HepG2 (cell line): ENCODE data around the gene ATP2B2. TPM values are rescaled to one million over a fixed set of nuclear protein-coding genes. Genes with fewer than 3 reads are reported as not detected.

Experiments
- ATF7 ChIP-seq, 2 experiments: fragments of 450-650 bp in 1 of 2; sonication (generic) in 1 of 2; formaldehyde crosslinking in 1 of 2; IDR thresholded peaks; 2 replicates each; pipeline versions ENCODE4 v1.4.0 to v1.6.1; 2016 to 2020; ENCODE audit warnings: antibody characterized with exemption in 1 of 2, mild to moderate bottlenecking in 1 of 2, missing genetic modification reagents in 1 of 2
- BCL6 ChIP-seq: IDR thresholded peaks from 2 replicates; pipeline ENCODE4 v1.6.1; 2016; ENCODE audit warnings: missing genetic modification reagents, missing compliant biosample characterization
- ESRRA ChIP-seq: sonication (generic); formaldehyde crosslinking; IDR thresholded peaks from 2 replicates; pipeline ENCODE4 v1.5.1; 2020; ENCODE audit warnings: mild to moderate bottlenecking, low read depth, missing genetic modification reagents
- HOXA3 ChIP-seq: sonication (generic); formaldehyde crosslinking; IDR thresholded peaks from 2 replicates; pipeline ENCODE4 v1.5.0; 2020; ENCODE audit warnings: missing genetic modification reagents
- KDM2A ChIP-seq: sonication (generic); formaldehyde crosslinking; IDR thresholded peaks from 2 replicates; pipeline ENCODE4 v1.4.0; 2020; ENCODE audit warnings: low read depth, missing genetic modification reagents, borderline replicate concordance
- MAFG ChIP-seq: sonication (generic); formaldehyde crosslinking; IDR thresholded peaks from 2 replicates; pipeline ENCODE4 v1.5.1; 2020; ENCODE audit warnings: mild to moderate bottlenecking, missing genetic modification reagents
- MED1 ChIP-seq: sonication (generic); formaldehyde crosslinking; IDR thresholded peaks from 2 replicates; pipeline ENCODE4 v1.4.0; 2020; ENCODE audit warnings: missing genetic modification reagents
- MTA1 ChIP-seq: sonication (generic); formaldehyde crosslinking; IDR thresholded peaks from 2 replicates; pipeline ENCODE4 v1.4.0; 2020; ENCODE audit warnings: missing genetic modification reagents, mild to moderate bottlenecking, borderline replicate concordance
- NR2C2 ChIP-seq: sonication (generic); formaldehyde crosslinking; IDR thresholded peaks from 2 replicates; pipeline ENCODE4 v1.4.0; 2020; ENCODE audit warnings: missing genetic modification reagents, mild to moderate bottlenecking, moderate library complexity, borderline replicate concordance
- NR2F1 ChIP-seq, 2 experiments: fragments of 450-650 bp in 1 of 2; formaldehyde crosslinking in 1 of 2; IDR thresholded peaks; 2 replicates each; pipeline versions ENCODE4 v1.5.0 to v1.6.1; 2016 to 2020; ENCODE audit warnings: mild to moderate bottlenecking in 1 of 2, missing compliant biosample characterization in 1 of 2, missing genetic modification reagents in 1 of 2, moderate library complexity in 1 of 2
- RAD21 ChIP-seq: fragments of 450-650 bp; formaldehyde crosslinking; IDR thresholded peaks from 2 replicates; pipeline ENCODE4 v1.5.0; 2020; ENCODE audit warnings: mild to moderate bottlenecking
- RXRB ChIP-seq: IDR thresholded peaks from 2 replicates; pipeline ENCODE4 v1.6.1; 2016; ENCODE audit warnings: borderline replicate concordance, missing genetic modification reagents, missing compliant biosample characterization
- SAP130 ChIP-seq: IDR thresholded peaks from 2 replicates; pipeline ENCODE4 v1.6.1; 2016; ENCODE audit warnings: low read depth
- ZBTB7A ChIP-seq: sonication (generic); formaldehyde crosslinking; IDR thresholded peaks from 2 replicates; pipeline ENCODE4 v1.8.0; 2022; ENCODE audit warnings: mild to moderate bottlenecking, missing genetic modification reagents
- ZFP1 ChIP-seq: IDR thresholded peaks from 2 replicates; pipeline ENCODE4 v1.6.1; 2016
- ZNF841 ChIP-seq: sonication (generic); formaldehyde crosslinking; IDR thresholded peaks from 2 replicates; pipeline ENCODE4 v1.8.1; 2023; ENCODE audit warnings: missing genetic modification reagents, borderline replicate concordance
- polyA plus RNA-seq, 8 experiments: library from polyadenylated mRNA; depleted of rRNA in 3 of 8; stranded (reverse) in 7 of 8; unstranded in 1 of 8; fragments of >200 nt; fragmentation: Illumina TruSeq in 4 of 8; extraction: Trizol in 4 of 8; gene quantifications; 2 replicates each; pipeline versions ENCODE4 v1.2.1 to v1.2.3, GENCODE V29; 2011 to 2016; ENCODE audit warnings: low read depth in 4 of 8, missing spikeins in 1 of 8, mixed read lengths in 1 of 8; ENCODE audit not compliant: insufficient read depth in 1 of 8
- total RNA-seq, 5 experiments: library from RNA; depleted of rRNA; stranded (reverse); fragments of >200 nt; fragmentation: Illumina TruSeq; extraction: Trizol; gene quantifications; 2 replicates each; pipeline ENCODE4 v1.2.3, GENCODE V29; 2016; ENCODE audit warnings: low read depth in 1 of 5
- TF ChIP-seq, protein P1 (sequence below): sonication (generic); formaldehyde crosslinking; IDR thresholded peaks from 2 replicates; pipeline ENCODE4 v1.8.0; 2022; ENCODE audit warnings: mild to moderate bottlenecking, missing genetic modification reagents
- TF ChIP-seq, protein P2 (sequence below): IDR thresholded peaks from 2 replicates; pipeline ENCODE4 v1.6.1; 2016; ENCODE audit warnings: control low read depth
- TF ChIP-seq, protein P3 (sequence below): sonication (generic); formaldehyde crosslinking; IDR thresholded peaks from 2 replicates; pipeline ENCODE4 v1.4.0; 2020; ENCODE audit warnings: missing genetic modification reagents, borderline replicate concordance
- TF ChIP-seq, protein P4 (sequence below): sonication (generic); formaldehyde crosslinking; IDR thresholded peaks from 2 replicates; pipeline ENCODE4 v1.4.0; 2020; ENCODE audit warnings: missing genetic modification reagents

Gene ATP2B2
- total and polyA plus RNA-seq, 2 of the 13 experiments (the other 11 are each of a cell fraction or from before 2014, with no cell fraction given), result 1.5 to 2.3 TPM

DNA sequence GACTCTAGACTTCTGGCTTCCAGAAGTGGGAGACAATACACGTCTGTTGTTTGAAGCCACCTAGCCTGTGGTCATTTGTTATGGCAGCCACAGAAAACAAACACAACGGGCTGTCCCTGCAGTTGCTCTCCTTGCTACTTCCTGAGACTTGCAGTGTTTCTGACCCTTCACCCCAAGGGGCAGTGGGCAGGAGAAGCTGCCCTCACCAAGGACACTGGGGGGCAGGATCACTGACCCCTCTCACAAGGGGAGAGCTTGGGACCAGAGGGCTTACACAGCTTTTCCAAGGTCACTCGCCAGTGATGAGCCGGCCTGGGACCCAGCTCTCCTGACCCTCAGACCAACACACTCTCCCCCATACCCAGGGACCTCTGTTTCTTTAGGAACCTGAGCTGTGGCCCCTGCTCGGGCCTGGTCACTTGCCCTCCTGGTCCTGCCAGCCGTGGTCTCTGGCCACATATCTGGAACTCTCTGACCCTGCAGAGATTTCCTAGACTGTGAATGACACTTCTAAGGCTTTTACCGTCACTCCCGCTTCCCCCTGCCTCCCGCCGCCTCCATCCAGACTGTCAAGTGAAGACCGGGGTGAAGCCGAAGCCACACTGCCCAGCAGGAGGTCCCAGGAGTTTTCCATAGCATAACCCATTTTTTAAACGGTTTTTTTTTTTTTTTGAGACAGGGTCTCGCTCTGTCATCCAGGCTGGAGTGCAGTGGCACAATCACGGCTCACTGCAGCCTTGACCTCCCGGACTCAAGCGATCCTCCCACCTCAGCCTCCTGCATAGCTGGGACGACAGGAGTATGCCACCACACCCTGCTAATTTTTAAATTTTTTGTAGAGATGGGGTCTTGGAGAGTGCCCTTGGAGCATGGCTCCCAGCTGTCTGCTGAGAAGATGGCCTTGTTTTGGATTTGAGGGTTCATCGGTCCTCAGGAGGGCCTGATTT lies 4.4 kb downstream of the ATP2B2 start (continued):
- TF ChIP-seq, protein P1, sequence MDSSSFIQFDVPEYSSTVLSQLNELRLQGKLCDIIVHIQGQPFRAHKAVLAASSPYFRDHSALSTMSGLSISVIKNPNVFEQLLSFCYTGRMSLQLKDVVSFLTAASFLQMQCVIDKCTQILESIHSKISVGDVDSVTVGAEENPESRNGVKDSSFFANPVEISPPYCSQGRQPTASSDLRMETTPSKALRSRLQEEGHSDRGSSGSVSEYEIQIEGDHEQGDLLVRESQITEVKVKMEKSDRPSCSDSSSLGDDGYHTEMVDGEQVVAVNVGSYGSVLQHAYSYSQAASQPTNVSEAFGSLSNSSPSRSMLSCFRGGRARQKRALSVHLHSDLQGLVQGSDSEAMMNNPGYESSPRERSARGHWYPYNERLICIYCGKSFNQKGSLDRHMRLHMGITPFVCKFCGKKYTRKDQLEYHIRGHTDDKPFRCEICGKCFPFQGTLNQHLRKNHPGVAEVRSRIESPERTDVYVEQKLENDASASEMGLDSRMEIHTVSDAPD (CRISPR knock-in tag), result no peak
- TF ChIP-seq SAP130 (CRISPR knock-in tag) (0 out of 2 replicates have a peak, but pooled peaks have one; percentile 8), ZFP1 (CRISPR knock-in tag) (0 out of 2 replicates have a peak, but pooled peaks have one; percentile 30), ZNF841 (CRISPR knock-in tag) (no peak), ZBTB7A (peak; percentile 81), ATF7 (IDR thresholded peaks at IDR 0.05) (no peak), ATF7 (CRISPR knock-in tag; IDR thresholded peaks at IDR 0.05) (no peak), MAFG (CRISPR knock-in tag) (no peak), BCL6 (CRISPR knock-in tag) (peak; percentile 35), RAD21 (CRISPR knock-in tag) (0 out of 2 replicates have a peak, but pooled peaks have one; percentile 14), HOXA3 (CRISPR knock-in tag) (peak; percentile 60; the same call in 1 of the 2 replicates), RXRB (CRISPR knock-in tag) (peak; percentile 56; the same call in 1 of the 2 replicates), MTA1 (CRISPR knock-in tag) (peak; percentile 66; the same call in 1 of the 2 replicates), NR2C2 (CRISPR knock-in tag) (peak; percentile 35; the same call in 1 of the 2 replicates), KDM2A (CRISPR knock-in tag) (no peak), ESRRA (CRISPR knock-in tag) (peak; percentile 79; the same call in 1 of the 2 replicates), MED1 (peak; percentile 53), NR2F1 (CRISPR knock-in tag; IDR thresholded peaks at IDR 0.05) (0 out of 4 replicates have a peak, but pooled peaks of 1 of the 2 experiments have one; percentile 23)
- TF ChIP-seq, protein P2, sequence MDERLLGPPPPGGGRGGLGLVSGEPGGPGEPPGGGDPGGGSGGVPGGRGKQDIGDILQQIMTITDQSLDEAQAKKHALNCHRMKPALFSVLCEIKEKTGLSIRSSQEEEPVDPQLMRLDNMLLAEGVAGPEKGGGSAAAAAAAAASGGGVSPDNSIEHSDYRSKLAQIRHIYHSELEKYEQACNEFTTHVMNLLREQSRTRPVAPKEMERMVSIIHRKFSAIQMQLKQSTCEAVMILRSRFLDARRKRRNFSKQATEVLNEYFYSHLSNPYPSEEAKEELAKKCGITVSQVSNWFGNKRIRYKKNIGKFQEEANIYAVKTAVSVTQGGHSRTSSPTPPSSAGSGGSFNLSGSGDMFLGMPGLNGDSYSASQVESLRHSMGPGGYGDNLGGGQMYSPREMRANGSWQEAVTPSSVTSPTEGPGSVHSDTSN (CRISPR knock-in tag), result no peak
- TF ChIP-seq, protein P3, sequence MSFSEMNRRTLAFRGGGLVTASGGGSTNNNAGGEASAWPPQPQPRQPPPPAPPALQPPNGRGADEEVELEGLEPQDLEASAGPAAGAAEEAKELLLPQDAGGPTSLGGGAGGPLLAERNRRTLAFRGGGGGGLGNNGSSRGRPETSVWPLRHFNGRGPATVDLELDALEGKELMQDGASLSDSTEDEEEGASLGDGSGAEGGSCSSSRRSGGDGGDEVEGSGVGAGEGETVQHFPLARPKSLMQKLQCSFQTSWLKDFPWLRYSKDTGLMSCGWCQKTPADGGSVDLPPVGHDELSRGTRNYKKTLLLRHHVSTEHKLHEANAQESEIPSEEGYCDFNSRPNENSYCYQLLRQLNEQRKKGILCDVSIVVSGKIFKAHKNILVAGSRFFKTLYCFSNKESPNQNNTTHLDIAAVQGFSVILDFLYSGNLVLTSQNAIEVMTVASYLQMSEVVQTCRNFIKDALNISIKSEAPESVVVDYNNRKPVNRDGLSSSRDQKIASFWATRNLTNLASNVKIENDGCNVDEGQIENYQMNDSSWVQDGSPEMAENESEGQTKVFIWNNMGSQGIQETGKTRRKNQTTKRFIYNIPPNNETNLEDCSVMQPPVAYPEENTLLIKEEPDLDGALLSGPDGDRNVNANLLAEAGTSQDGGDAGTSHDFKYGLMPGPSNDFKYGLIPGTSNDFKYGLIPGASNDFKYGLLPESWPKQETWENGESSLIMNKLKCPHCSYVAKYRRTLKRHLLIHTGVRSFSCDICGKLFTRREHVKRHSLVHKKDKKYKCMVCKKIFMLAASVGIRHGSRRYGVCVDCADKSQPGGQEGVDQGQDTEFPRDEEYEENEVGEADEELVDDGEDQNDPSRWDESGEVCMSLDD (CRISPR knock-in tag), result 0 out of 2 replicates have a peak, but pooled peaks have one; percentile 25
- TF ChIP-seq, protein P4, sequence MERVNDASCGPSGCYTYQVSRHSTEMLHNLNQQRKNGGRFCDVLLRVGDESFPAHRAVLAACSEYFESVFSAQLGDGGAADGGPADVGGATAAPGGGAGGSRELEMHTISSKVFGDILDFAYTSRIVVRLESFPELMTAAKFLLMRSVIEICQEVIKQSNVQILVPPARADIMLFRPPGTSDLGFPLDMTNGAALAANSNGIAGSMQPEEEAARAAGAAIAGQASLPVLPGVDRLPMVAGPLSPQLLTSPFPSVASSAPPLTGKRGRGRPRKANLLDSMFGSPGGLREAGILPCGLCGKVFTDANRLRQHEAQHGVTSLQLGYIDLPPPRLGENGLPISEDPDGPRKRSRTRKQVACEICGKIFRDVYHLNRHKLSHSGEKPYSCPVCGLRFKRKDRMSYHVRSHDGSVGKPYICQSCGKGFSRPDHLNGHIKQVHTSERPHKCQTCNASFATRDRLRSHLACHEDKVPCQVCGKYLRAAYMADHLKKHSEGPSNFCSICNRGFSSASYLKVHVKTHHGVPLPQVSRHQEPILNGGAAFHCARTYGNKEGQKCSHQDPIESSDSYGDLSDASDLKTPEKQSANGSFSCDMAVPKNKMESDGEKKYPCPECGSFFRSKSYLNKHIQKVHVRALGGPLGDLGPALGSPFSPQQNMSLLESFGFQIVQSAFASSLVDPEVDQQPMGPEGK, result 0 out of 2 replicates have a peak, but pooled peaks have one; percentile 18
